Lower leg skin (tissue), 4 donors: ENCODE measurements around the gene FGF19. TPM values are rescaled to one million over a fixed set of nuclear protein-coding genes. Genes with fewer than 3 reads are reported as not detected.

Experiments
- DNase-seq, 2 donors: peaks; one replicate each; pipeline ENCODE4 v3.0.0-alpha.2; 2019; ENCODE audit warnings: low spot score in 2 of 2
- H3K4me3 ChIP-seq: fragments of 200-600 bp; sonication (generic); 2 replicates; pipeline ENCODE4 v1.5.1; 2017; ENCODE audit warnings: mild to moderate bottlenecking, low read depth; ENCODE audit not compliant: poor library complexity, severe bottlenecking
- POLR2A ChIP-seq, 2 donors: fragments of 450-650 bp; IDR thresholded peaks; one replicate each; pipeline ENCODE4 v1.6.1; 2016 to 2017; ENCODE audit warnings: antibody characterized with exemption in 2 of 2, mild to moderate bottlenecking in 1 of 2, moderate library complexity in 1 of 2
- WGBS, 2 donors: methylation state at CpG; one replicate each; pipeline ENCODE4 v1.1.5; 2018; 5-methylcytosine and 5-hydroxymethylcytosine counted together
- intact Hi-C: fragments of 100-400 bp; cut with DNase I; formaldehyde crosslinking; loops from one replicate; pipeline ENCODE4 v1.15.0; 2023; ENCODE audit warnings: low total_unique reads
- total RNA-seq, 4 donors: library from RNA; depleted of rRNA; stranded (reverse); fragments of >200 nt; gene quantifications; one replicate each; pipeline ENCODE4 v1.1.0, GENCODE V29; 2016
- TF ChIP-seq, protein P1 (sequence below), 3 donors: fragments of 450-650 bp; IDR thresholded peaks; one replicate each; pipeline ENCODE4 v1.5.1; 2016; ENCODE audit warnings: antibody characterized with exemption in 3 of 3, mild to moderate bottlenecking in 3 of 3, moderate library complexity in 2 of 3

The FGF19 gene, protein sequence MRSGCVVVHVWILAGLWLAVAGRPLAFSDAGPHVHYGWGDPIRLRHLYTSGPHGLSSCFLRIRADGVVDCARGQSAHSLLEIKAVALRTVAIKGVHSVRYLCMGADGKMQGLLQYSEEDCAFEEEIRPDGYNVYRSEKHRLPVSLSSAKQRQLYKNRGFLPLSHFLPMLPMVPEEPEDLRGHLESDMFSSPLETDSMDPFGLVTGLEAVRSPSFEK
- total RNA-seq: not detected

DNA sequence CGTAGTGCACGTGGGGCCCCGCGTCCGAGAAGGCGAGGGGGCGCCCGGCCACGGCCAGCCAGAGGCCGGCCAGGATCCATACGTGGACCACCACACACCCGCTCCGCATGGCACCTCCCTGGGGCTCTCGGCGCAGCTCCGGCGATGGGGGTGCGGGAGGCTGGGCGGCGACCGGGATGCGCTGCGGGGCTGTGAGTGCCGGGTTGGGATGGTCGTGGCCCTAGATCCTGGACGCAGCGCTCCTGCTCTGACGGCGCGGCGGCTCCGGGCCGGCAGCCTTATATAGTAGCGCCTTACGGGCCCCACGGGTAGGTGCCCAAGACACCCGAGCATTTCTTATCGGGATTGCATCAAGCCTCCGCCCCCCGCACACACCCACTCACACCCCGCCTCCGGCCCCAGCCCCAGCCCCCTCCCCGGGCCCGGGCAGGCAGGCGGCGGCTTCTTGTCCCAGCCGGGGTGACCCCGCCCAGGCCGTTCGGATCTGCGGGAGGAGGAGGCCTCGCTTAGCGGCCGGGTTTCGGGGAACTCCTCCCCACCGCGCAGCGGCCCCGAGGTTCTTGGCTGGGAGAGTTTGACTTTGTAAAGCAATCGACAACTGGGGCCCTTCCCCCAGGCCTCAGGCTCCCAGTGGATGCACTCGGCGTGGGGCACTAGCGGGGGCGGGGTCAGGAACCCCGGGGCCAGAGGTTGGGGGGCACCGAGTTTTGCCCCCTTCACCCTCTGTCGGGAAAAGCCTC lies at the start of gene FGF19:
FGF19 (minus strand) TSS at position 255 of the 740 bp plus-strand sequence; CDS start at position 109, 146 bp downstream.
- WGBS, 2 donors: 1 to 3% methylated on average over 8 to 53 of the region's 67 CpGs
- intact Hi-C loops: loop anchor here (10.0 kb wide), 1 partner anchor 181 kb away; no protein-coding TSS in a partner anchor
- TF ChIP-seq, protein P1, sequence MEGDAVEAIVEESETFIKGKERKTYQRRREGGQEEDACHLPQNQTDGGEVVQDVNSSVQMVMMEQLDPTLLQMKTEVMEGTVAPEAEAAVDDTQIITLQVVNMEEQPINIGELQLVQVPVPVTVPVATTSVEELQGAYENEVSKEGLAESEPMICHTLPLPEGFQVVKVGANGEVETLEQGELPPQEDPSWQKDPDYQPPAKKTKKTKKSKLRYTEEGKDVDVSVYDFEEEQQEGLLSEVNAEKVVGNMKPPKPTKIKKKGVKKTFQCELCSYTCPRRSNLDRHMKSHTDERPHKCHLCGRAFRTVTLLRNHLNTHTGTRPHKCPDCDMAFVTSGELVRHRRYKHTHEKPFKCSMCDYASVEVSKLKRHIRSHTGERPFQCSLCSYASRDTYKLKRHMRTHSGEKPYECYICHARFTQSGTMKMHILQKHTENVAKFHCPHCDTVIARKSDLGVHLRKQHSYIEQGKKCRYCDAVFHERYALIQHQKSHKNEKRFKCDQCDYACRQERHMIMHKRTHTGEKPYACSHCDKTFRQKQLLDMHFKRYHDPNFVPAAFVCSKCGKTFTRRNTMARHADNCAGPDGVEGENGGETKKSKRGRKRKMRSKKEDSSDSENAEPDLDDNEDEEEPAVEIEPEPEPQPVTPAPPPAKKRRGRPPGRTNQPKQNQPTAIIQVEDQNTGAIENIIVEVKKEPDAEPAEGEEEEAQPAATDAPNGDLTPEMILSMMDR (IDR thresholded peaks at IDR 0.05): no peak
- no peak for TF ChIP-seq POLR2A (IDR thresholded peaks at IDR 0.05)
- DNase-seq: no peak
- no peak within 1 kb of the TSS for H3K4me3 ChIP-seq

DNA sequence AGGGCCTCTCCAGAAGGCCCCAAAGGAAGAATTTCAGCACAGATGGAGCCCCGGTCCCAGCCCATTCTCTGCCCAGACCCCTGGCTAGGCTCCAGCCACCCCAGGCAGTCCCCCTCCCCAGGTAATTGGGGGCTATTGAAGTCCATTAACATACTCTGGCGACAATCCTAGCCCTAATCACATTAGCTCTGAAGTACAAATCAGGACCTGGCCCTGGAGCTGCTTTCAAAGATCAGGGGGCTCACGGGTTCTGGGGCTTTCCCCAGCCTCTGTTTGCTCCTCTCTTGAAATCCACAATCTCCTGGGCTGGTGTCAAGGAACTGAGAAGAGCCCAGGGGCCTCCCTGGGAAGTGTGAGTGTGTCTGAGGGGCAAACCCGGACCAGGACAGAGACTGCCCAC lies 49.1 kb upstream of the FGF19 start:
- intact Hi-C loops: no loop called here
- no peak for DNase-seq
- 20 to 22% methylated on average over 3 to 4 of the region's 4 CpGs for WGBS, 2 donors
- TF ChIP-seq, protein P1 (IDR thresholded peaks at IDR 0.05): no peak
- TF ChIP-seq POLR2A (IDR thresholded peaks at IDR 0.05): no peak
- H3K4me3 ChIP-seq: no peak overlapping the region

DNA sequence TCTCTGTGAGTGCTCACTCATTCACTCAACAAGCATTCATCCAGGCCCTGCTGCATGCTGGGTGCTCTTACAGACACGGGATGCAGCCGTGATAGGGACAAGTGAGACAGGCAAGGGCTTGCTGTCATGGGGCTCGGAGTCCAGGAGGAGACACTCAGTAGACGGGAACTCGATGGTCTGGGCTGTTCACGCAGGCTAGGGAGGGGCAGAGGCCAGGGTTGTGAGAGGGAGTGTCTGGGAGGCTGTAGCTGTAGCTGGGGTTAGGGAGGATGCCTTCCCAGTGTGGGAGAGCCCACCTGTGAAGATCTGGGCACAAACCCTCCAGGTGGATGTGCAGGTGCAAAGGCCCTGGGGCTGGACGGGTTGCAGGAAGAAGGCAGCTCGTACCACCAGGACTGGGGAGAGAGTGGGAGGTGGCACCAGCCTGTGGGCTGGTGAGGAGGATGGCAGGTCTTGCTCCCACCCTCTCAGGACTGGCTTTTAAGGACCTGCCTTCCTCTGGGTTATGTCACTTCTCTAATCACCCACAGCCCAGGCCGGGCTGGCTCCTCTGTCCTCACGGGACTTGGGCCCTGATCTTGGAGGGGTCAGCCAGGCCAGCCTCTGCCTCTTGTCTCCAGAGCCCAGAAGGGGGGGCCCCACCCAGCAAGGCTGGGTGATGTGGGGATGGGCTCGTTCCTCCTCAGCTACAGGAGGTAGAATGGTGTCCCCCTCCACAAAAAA lies 47.2 kb upstream of the FGF19 start:
- no peak for DNase-seq

DNA sequence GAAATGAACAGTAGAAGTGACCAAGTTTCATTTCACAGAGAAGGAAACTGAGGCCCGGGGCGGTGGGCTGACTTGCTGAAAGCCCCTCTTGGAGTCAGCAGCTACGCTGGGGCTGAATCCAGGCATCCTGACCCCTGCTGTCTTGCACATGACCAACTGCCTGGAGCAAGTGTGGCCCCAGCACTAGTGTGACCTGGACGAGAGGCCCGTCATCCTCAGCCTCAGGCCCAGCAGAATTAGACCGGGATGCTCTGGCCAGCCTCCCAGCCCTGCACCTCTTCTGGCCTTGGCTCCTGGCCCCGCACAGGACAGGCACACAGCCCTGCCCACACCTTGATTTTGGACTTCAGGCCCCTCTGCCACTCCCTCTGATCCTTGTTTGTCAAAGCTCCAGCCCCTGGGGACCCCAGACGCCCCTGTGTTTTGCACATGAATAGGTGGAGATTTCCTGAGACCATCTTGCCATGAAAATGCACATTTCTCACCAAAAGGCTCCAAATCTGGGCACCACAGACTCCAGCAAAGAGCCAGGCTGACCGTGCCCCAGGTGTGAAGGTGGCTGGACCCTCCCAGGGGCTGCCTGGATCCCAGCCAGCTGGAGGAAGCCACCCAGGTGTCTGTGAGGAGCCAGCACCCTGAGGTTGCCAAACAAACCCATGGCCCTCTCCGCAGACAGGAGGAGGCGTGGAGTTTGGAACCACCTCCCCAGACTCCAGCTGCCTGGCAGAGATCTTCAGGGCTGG lies 46.5 kb upstream of the FGF19 start:
- H3K4me3 ChIP-seq: no peak overlapping the region
- intact Hi-C loops: no loop called here
- no peak for DNase-seq
- TF ChIP-seq, protein P1 (IDR thresholded peaks at IDR 0.05): no peak
- no peak for TF ChIP-seq POLR2A (IDR thresholded peaks at IDR 0.05)
- 58 to 74% methylated on average over 7 to 9 of the region's 11 CpGs for WGBS, 2 donors

More for the DNA sequence above, 47.2 kb upstream of the FGF19 start:
- WGBS, 2 donors: 62 to 72% methylated on average over 11 of the region's 11 CpGs
- intact Hi-C loops: no loop called here
- no peak overlapping the region for H3K4me3 ChIP-seq
- TF ChIP-seq, protein P1 (IDR thresholded peaks at IDR 0.05): no peak
- TF ChIP-seq POLR2A (IDR thresholded peaks at IDR 0.05): no peak

DNA sequence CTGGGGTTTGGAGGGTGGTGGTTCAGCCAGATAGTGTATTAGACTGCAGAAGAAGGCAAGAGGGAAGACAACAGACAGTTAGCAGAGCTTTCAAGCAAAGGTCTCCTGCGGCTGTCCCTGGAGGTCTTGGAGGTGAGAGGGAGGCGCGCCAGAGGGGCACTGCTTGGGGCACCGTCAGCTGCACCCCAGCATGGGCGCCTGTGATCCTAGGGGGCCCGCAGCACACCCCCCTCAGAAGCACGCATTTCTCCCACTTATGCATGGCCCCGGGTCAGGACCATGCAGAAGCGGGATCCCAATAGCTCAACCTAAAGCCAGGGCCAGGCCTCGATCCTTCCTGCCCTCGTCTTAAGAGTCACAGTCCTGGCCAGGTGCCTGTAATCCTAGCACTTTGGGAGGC lies 44.8 kb upstream of the FGF19 start:
- WGBS, 2 donors: 75 to 88% methylated on average over 11 of the region's 11 CpGs
- TF ChIP-seq, protein P1 (IDR thresholded peaks at IDR 0.05): no peak
- TF ChIP-seq POLR2A (IDR thresholded peaks at IDR 0.05): no peak
- H3K4me3 ChIP-seq: no peak overlapping the region
- no peak for DNase-seq
- intact Hi-C loops: no loop called here
